B cell (primary cell): ENCODE measurements around the gene SEMA3G. TPM values are rescaled to one million over a fixed set of nuclear protein-coding genes. Genes with fewer than 3 reads are reported as not detected.

Experiments
- ATAC-seq: fragments of 200-7000 bp; cut with Tn5 transposase; one replicate; pipeline ENCODE4 v1.10.0; 2021; ENCODE audit warnings: low read depth, mild to moderate bottlenecking, moderate number of reproducible peaks, moderate library complexity
- CTCF ChIA-PET: fragments of 350-600 bp; sonication (Branson Sonifier 250); formaldehyde crosslinking; loops from one replicate; lab custom pipeline; 2021; ENCODE audit warnings: antibody characterized with exemption, inconsistent platforms; lab: Charles Lee
- POLR2A ChIA-PET: fragments of 350-600 bp; sonication (Branson Sonifier 250); formaldehyde crosslinking; loops from one replicate; lab custom pipeline; 2021; ENCODE audit warnings: antibody characterized with exemption; lab: Charles Lee
- DNase-seq: peaks from one replicate; pipeline ENCODE4 v3.0.0; 2013
- H2AFZ ChIP-seq: 2 replicates; pipeline ENCODE4 v1.6.1; 2012; ENCODE audit warnings: mild to moderate bottlenecking, low read depth, low read length; ENCODE audit not compliant: insufficient read depth, poor library complexity, severe bottlenecking
- H3K27ac ChIP-seq, 2 donors: 1 replicate in 1 of 2; 2 replicates in 1 of 2; pipeline ENCODE4 v1.5.1; 2012 to 2013; ENCODE audit warnings: low read length in 2 of 2, mild to moderate bottlenecking in 2 of 2, moderate library complexity in 1 of 2
- H3K27me3 ChIP-seq, 4 experiments: fragments of 200-600 bp in 1 of 4; sonication (generic) in 1 of 4; replicated peaks in 1 of 4; 1 replicate in 2 of 4; 2 replicates in 2 of 4; pipeline versions ENCODE4 v1.6.1 to v1.7.0; 2013 to 2016; ENCODE audit warnings: low read length in 3 of 4, mild to moderate bottlenecking in 2 of 4, mixed read lengths in 1 of 4, moderate library complexity in 1 of 4; ENCODE audit not compliant: insufficient read depth in 4 of 4, control insufficient read depth in 3 of 4; ENCODE audit errors: control extremely low read depth in 1 of 4
- H3K36me3 ChIP-seq, 2 experiments: replicated peaks in 1 of 2; 1 replicate in 1 of 2; 2 replicates in 1 of 2; pipeline versions ENCODE4 v1.6.1 to v1.7.1; 2013; ENCODE audit warnings: low read length in 1 of 2; ENCODE audit not compliant: insufficient read depth in 2 of 2, control insufficient read depth in 1 of 2; ENCODE audit errors: control extremely low read depth in 1 of 2, extremely low read depth in 1 of 2
- H3K4me1 ChIP-seq, 2 donors: fragments of 200-600 bp in 1 of 2; sonication (generic) in 1 of 2; 1 replicate in 1 of 2; 2 replicates in 1 of 2; pipeline versions ENCODE4 v1.5.1 to v1.6.1; 2013 to 2017; ENCODE audit warnings: low read length in 2 of 2; ENCODE audit not compliant: control insufficient read depth in 2 of 2, insufficient read depth in 2 of 2
- H3K4me2 ChIP-seq: replicated peaks from 2 replicates; pipeline ENCODE3; 2012; ENCODE audit warnings: mild to moderate bottlenecking, low read depth, low read length; ENCODE audit not compliant: poor library complexity, severe bottlenecking
- H3K4me3 ChIP-seq, 5 experiments: fragments of 200-600 bp in 1 of 5; sonication (generic) in 1 of 5; 1 replicate in 3 of 5; 2 replicates in 2 of 5; pipeline versions ENCODE4 v1.5.1 to v1.7.0; 2011 to 2016; ENCODE audit warnings: low read length in 4 of 5, mild to moderate bottlenecking in 4 of 5, low read depth in 2 of 5, control low read depth in 1 of 5, moderate library complexity in 1 of 5; ENCODE audit not compliant: insufficient read depth in 1 of 5; ENCODE audit errors: control extremely low read depth in 1 of 5, extremely low read depth in 1 of 5
- H3K79me2 ChIP-seq: fragments of 200-600 bp; sonication (generic); one replicate; pipeline ENCODE4 v1.6.0; 2016; ENCODE audit warnings: low read length; ENCODE audit not compliant: control insufficient read depth, insufficient read depth
- H3K9ac ChIP-seq: fragments of 200-600 bp; sonication (generic); 2 replicates; pipeline ENCODE4 v1.6.1; 2017; ENCODE audit warnings: mild to moderate bottlenecking, low read length, moderate library complexity
- H3K9me3 ChIP-seq, 3 donors: one replicate each; pipeline versions ENCODE4 v1.6.1 to v1.7.1; 2013; ENCODE audit warnings: low read length in 2 of 3; ENCODE audit not compliant: control insufficient read depth in 2 of 3, insufficient read depth in 1 of 3; ENCODE audit errors: control extremely low read depth in 1 of 3
- H4K20me1 ChIP-seq: 2 replicates; pipeline ENCODE4 v1.6.0; 2012; ENCODE audit warnings: mild to moderate bottlenecking, low read length; ENCODE audit not compliant: insufficient read depth, control insufficient read depth, poor library complexity, severe bottlenecking
- H3K27ac Mint-ChIP-seq: one replicate; pipeline ENCODE4 v1.8.0; 2021; ENCODE audit warnings: mixed read lengths
- H3K27me3 Mint-ChIP-seq: one replicate; pipeline ENCODE4 v1.8.0; 2021; ENCODE audit warnings: mixed read lengths
- H3K4me1 Mint-ChIP-seq: one replicate; pipeline ENCODE4 v1.8.0; 2021; ENCODE audit warnings: mixed read lengths
- H3K4me3 Mint-ChIP-seq: one replicate; pipeline ENCODE4 v1.8.0; 2021; ENCODE audit warnings: mixed read lengths
- H3K9me3 Mint-ChIP-seq: one replicate; pipeline ENCODE4 v1.8.0; 2022; ENCODE audit warnings: mixed read lengths; ENCODE audit not compliant: insufficient read depth
- EZH2 ChIP-seq: IDR thresholded peaks from 2 replicates; pipeline ENCODE4 v1.6.1; 2012; ENCODE audit warnings: borderline replicate concordance, low read depth, mild to moderate bottlenecking, moderate library complexity, low read length; ENCODE audit not compliant: insufficient read depth, poor library complexity, severe bottlenecking
- WGBS: methylation state at CpG from one replicate; pipeline ENCODE4 v1.1.5; 2013; ENCODE audit warnings: missing lambda C conversion rate; ENCODE audit not compliant: insufficient coverage; 5-methylcytosine and 5-hydroxymethylcytosine counted together
- intact Hi-C: fragments of 100-400 bp; cut with micrococcal nuclease; formaldehyde crosslinking; loops from one replicate; pipeline ENCODE4 v1.10.0; 2022
- polyA plus RNA-seq: library from polyadenylated mRNA; depleted of rRNA; stranded (reverse); fragments of >200 nt; gene quantifications from 2 replicates; pipeline ENCODE4 v1.2.3, GENCODE V29; 2012
- total RNA-seq, 2 donors: library from RNA; stranded (reverse); fragments of 120-200 nt in 1 of 2; gene quantifications; 1 replicate in 1 of 2; 2 replicates in 1 of 2; pipeline versions ENCODE4 v1.2.3 to v1.2.4, GENCODE V29; 2013 to 2022
- TF ChIP-seq, protein P1 (sequence below): fragments of 200-600 bp; IDR thresholded peaks from one replicate; pipeline ENCODE4 v1.8.0; 2022; ENCODE audit warnings: antibody characterized with exemption, mild to moderate bottlenecking

The SEMA3G gene
- total and polyA plus RNA-seq, 2 donors (not counting 1 experiment from before 2014, with no cell fraction given): 0.10 to 0.42 TPM

DNA sequence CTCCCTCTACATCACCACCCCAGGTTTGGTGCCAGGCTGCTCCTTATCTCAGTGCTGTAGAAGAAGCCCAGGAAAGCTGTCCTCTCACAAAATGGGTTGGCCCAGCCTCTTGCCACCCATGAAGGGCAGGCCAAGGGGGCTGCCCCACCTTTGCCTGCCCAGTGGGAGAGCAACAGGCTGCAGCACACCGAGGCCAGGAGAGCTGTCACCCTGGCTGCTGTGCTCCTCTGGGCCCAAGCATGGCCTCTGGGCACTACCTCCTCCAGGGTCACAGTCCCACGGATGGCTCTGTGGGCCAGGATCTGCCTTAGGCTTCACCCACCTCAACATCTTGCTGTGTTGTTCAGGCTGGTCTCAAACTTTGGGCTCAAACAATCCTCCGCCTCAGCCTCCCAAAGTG lies 43.8 kb upstream of the SEMA3G start:
- Histone ChIP-seq H3K4me2 (no peak overlapping the region), H3K79me2 (no peaks in the 10 kb centered on the region), H4K20me1 (no peaks in the 10 kb centered on the region), H3K27me3 (no peaks in the 10 kb centered on the region), H3K4me3 (no peak overlapping the region), H3K36me3 (peaks cover 0 to 56% of the 10 kb centered on the region in 2 experiments), H3K9me3 (no peaks in the 10 kb centered on the region), H3K4me1 (no peaks in the 10 kb centered on the region), H2AFZ (no peak overlapping the region), H3K9ac (no peak overlapping the region), H3K27ac (no peak overlapping the region)
- TF ChIP-seq EZH2: no peak
- TF ChIP-seq, protein P1, sequence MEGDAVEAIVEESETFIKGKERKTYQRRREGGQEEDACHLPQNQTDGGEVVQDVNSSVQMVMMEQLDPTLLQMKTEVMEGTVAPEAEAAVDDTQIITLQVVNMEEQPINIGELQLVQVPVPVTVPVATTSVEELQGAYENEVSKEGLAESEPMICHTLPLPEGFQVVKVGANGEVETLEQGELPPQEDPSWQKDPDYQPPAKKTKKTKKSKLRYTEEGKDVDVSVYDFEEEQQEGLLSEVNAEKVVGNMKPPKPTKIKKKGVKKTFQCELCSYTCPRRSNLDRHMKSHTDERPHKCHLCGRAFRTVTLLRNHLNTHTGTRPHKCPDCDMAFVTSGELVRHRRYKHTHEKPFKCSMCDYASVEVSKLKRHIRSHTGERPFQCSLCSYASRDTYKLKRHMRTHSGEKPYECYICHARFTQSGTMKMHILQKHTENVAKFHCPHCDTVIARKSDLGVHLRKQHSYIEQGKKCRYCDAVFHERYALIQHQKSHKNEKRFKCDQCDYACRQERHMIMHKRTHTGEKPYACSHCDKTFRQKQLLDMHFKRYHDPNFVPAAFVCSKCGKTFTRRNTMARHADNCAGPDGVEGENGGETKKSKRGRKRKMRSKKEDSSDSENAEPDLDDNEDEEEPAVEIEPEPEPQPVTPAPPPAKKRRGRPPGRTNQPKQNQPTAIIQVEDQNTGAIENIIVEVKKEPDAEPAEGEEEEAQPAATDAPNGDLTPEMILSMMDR: no peak
- ChIA-PET CTCF (no interaction called here), POLR2A (no interaction called here)
- ATAC-seq: no peak
- intact Hi-C loops: no loop called here
- H3K27me3 Mint-ChIP-seq: no peaks in the 10 kb centered on the region
- H3K4me1 Mint-ChIP-seq: no peaks in the 10 kb centered on the region
- WGBS: 100% methylated on average over 3 of the region's 3 CpGs
- H3K9me3 Mint-ChIP-seq: no peaks in the 10 kb centered on the region
- no peak overlapping the region for H3K4me3 Mint-ChIP-seq
- no peak for DNase-seq
- no peak overlapping the region for H3K27ac Mint-ChIP-seq

DNA sequence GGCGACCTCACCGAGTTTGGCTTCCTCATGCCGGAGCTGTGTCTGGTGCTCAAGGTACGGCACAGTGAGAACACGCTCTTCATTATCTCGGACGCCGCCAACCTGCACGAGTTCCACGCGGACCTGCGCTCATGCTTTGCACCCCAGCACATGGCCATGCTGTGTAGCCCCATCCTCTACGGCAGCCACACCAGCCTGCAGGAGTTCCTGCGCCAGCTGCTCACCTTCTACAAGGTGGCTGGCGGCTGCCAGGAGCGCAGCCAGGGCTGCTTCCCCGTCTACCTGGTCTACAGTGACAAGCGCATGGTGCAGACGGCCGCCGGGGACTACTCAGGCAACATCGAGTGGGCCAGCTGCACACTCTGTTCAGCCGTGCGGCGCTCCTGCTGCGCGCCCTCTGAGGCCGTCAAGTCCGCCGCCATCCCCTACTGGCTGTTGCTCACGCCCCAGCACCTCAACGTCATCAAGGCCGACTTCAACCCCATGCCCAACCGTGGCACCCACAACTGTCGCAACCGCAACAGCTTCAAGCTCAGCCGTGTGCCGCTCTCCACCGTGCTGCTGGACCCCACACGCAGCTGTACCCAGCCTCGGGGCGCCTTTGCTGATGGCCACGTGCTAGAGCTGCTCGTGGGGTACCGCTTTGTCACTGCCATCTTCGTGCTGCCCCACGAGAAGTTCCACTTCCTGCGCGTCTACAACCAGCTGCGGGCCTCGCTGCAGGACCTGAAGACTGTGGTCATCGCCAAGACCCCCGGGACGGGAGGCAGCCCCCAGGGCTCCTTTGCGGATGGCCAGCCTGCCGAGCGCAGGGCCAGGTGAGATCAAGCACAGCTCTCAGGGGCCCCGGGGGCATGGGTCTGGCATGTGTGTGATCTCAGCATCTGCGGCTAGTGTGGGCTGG lies 43.1 kb upstream of the SEMA3G start:
- peaks cover 0 to 61% of the 10 kb centered on the region in 2 experiments for H3K36me3 ChIP-seq
- no peaks in the 10 kb centered on the region for H3K4me1 ChIP-seq
- H2AFZ ChIP-seq: no peak overlapping the region
- TF ChIP-seq EZH2: no peak
- TF ChIP-seq, protein P1: no peak
- Mint-ChIP-seq H3K9me3 (no peaks in the 10 kb centered on the region), H3K4me1 (no peaks in the 10 kb centered on the region), H3K27ac (no peak overlapping the region), H3K4me3 (no peak overlapping the region), H3K27me3 (no peaks in the 10 kb centered on the region)
- H3K4me3 ChIP-seq: no peak overlapping the region
- ChIA-PET POLR2A (no interaction called here), CTCF (no interaction called here)
- H3K79me2 ChIP-seq: no peaks in the 10 kb centered on the region
- no peak for ATAC-seq
- no peak overlapping the region for H3K4me2 ChIP-seq
- no peak for DNase-seq
- H3K9me3 ChIP-seq: no peaks in the 10 kb centered on the region
- intact Hi-C loops: no loop called here
- H3K27ac ChIP-seq: no peak overlapping the region
- 98% methylated on average over 57 of the region's 59 CpGs for WGBS
- no peaks in the 10 kb centered on the region for H4K20me1 ChIP-seq
- H3K27me3 ChIP-seq: no peaks in the 10 kb centered on the region
- no peak overlapping the region for H3K9ac ChIP-seq
